Osteocyte (in vitro differentiated cells): Measurements from ENCODE around the gene IQGAP3. TPM values are rescaled to one million over a fixed set of nuclear protein-coding genes. Genes with fewer than 3 reads are reported as not detected.

Source experiments
- DNase-seq: peaks from one replicate; pipeline ENCODE4 v3.0.0; 2021; ENCODE audit warnings: mixed read lengths; ENCODE audit not compliant: unreplicated experiment; ENCODE audit errors: extremely low spot score
- H3K27ac Mint-ChIP-seq: one replicate; pipeline ENCODE4 v1.8.0; 2021; ENCODE audit warnings: mild to moderate bottlenecking, mixed read lengths; ENCODE audit not compliant: unreplicated experiment
- H3K27me3 Mint-ChIP-seq: one replicate; pipeline ENCODE4 v1.8.0; 2021; ENCODE audit warnings: mixed read lengths; ENCODE audit not compliant: unreplicated experiment
- H3K36me3 Mint-ChIP-seq: one replicate; pipeline ENCODE4 v1.8.0; 2021; ENCODE audit warnings: mixed read lengths; ENCODE audit not compliant: unreplicated experiment
- H3K4me1 Mint-ChIP-seq: one replicate; pipeline ENCODE4 v1.8.0; 2021; ENCODE audit warnings: mixed read lengths; ENCODE audit not compliant: unreplicated experiment
- H3K4me3 Mint-ChIP-seq: one replicate; pipeline ENCODE4 v1.8.0; 2021; ENCODE audit warnings: mild to moderate bottlenecking, moderate library complexity, mixed read lengths; ENCODE audit not compliant: unreplicated experiment
- H3K9me3 Mint-ChIP-seq: one replicate; pipeline ENCODE4 v1.8.0; 2021; ENCODE audit warnings: mixed read lengths; ENCODE audit not compliant: unreplicated experiment
- CTCF ChIP-seq: fragments of 200-600 bp; sonication (generic); IDR thresholded peaks from 2 replicates; pipeline ENCODE4 v1.5.0; 2021; ENCODE audit warnings: antibody characterized with exemption, mild to moderate bottlenecking, moderate library complexity
- total RNA-seq: library from RNA; stranded (reverse); gene quantifications from 2 replicates; pipeline ENCODE4 v1.2.1, GENCODE V29; 2021

Gene IQGAP3
- total RNA-seq, 1 donor from 2014 or later, result 9.8 TPM

GRCh38 chr1:156497743-156498431 is 74.5 kb downstream of the IQGAP3 start:
- Mint-ChIP-seq H3K27ac (no peak overlapping the region), H3K36me3 (peaks cover 8% of the 10 kb centered on the region), H3K4me1 (peaks cover 56% of the 10 kb centered on the region), H3K27me3 (no peaks in the 10 kb centered on the region), H3K9me3 (no peaks in the 10 kb centered on the region), H3K4me3 (peak overlapping the region; percentile 68)
- TF ChIP-seq CTCF, result no peak
- DNase-seq, result no peak

- DNase-seq, result no peak
- Mint-ChIP-seq H3K9me3 (no peaks in the 10 kb centered on the region), H3K27me3 (no peaks in the 10 kb centered on the region), H3K4me3 (peak overlapping the region; percentile 68), H3K27ac (peak overlapping the region; percentile 32), H3K4me1 (peaks cover 56% of the 10 kb centered on the region), H3K36me3 (peaks cover 11% of the 10 kb centered on the region)
- no peak for TF ChIP-seq CTCF
Observed at GRCh38 chr1:156497078-156497742, 75.2 kb downstream of the IQGAP3 start.

GRCh38 chr1:156496211-156496761 is 76.1 kb downstream of the IQGAP3 start:
- no peaks in the 10 kb centered on the region for H3K9me3 Mint-ChIP-seq
- no peak for DNase-seq
- no peaks in the 10 kb centered on the region for H3K27me3 Mint-ChIP-seq
- peaks cover 11% of the 10 kb centered on the region for H3K36me3 Mint-ChIP-seq
- no peak for TF ChIP-seq CTCF
- peaks cover 56% of the 10 kb centered on the region for H3K4me1 Mint-ChIP-seq
- peak overlapping the region; percentile 74 for H3K27ac Mint-ChIP-seq
- peak overlapping the region; percentile 44 for H3K4me3 Mint-ChIP-seq

- Mint-ChIP-seq H3K4me1 (peaks cover 63% of the 10 kb centered on the region), H3K27ac (peak overlapping the region; percentile 74), H3K4me3 (peak overlapping the region; percentile 44)
Observed at GRCh38 chr1:156495401-156496140, 76.8 kb downstream of the IQGAP3 start.

More at GRCh38 chr1:156495401-156496140, 76.8 kb downstream of the IQGAP3 start:
- no peak for TF ChIP-seq CTCF
- Mint-ChIP-seq H3K36me3 (peaks cover 11% of the 10 kb centered on the region), H3K9me3 (no peaks in the 10 kb centered on the region), H3K27me3 (no peaks in the 10 kb centered on the region)
- DNase-seq, result no peak
